Measurements from ENCODE around the gene RSBN1L.

RSBN1L gene

DNA sequence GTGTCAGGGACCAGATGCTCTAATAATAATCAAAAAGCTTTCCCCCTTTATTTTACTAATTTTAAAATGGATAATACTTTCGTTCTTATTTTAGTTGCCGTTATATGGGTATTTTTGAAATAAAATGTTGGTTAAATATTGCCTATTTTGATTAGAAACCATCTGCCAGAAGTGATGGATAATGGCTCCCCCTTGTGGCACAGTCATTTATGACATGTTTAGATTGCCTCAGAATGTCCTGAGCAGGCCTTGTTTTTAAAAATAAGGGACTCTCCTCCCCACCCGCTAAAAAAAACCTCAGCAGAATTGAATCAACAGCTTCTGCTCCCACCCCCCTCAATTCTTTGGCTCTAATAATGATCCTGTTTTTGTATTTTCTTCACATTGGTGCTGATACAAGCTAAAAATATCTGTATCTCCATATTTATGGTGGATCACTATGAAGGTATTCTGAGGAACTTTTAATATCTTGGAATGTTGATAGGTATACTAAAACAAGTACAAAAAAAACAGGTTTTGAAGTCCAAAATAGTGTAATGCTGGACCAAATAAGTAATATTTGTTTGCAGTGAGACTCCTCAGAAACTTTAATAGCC, 63.1 kb downstream of the RSBN1L start:
- no peak overlapping the region for H3K27ac ChIP-seq
- TF ChIP-seq ZFX (IDR thresholded peaks at IDR 0.05) = no peak
- TF ChIP-seq, protein P1, sequence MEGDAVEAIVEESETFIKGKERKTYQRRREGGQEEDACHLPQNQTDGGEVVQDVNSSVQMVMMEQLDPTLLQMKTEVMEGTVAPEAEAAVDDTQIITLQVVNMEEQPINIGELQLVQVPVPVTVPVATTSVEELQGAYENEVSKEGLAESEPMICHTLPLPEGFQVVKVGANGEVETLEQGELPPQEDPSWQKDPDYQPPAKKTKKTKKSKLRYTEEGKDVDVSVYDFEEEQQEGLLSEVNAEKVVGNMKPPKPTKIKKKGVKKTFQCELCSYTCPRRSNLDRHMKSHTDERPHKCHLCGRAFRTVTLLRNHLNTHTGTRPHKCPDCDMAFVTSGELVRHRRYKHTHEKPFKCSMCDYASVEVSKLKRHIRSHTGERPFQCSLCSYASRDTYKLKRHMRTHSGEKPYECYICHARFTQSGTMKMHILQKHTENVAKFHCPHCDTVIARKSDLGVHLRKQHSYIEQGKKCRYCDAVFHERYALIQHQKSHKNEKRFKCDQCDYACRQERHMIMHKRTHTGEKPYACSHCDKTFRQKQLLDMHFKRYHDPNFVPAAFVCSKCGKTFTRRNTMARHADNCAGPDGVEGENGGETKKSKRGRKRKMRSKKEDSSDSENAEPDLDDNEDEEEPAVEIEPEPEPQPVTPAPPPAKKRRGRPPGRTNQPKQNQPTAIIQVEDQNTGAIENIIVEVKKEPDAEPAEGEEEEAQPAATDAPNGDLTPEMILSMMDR (conservative IDR thresholded peaks at IDR 0.05) = peak; percentile 92

DNA sequence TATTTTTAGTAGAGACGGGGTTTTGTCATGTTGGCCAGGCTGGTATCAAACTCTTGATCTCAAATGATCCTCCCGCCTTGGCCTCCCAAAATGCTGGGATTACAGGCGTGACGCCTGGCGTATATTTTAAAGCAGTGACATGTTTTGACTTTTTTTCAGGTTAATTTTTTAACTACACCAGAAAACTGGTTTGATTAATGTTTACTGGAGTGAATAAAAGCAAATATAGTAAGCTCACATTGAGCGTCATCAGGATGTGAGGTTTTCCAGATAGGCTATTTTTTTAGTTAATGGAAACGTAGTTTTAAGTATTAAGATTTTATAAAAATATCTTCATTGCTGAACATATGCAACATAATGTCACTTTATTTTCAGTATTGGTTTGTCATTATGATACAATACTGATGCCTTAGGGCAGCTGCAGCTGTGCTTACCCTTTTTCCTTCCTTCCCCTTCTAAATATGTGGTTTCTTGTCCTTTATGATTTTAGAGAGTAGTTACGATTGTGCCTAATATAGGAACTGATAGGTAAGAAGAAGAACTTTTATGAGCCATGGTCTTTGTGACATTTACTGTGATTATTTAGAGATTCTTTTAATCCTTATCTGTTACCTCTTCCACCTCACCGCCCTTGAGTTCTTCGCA, 64.7 kb downstream of the RSBN1L start:
- H3K27ac ChIP-seq = no peak overlapping the region
- TF ChIP-seq, protein P1 (conservative IDR thresholded peaks at IDR 0.05) = no peak
- no peak for TF ChIP-seq ZFX (IDR thresholded peaks at IDR 0.05)

DNA sequence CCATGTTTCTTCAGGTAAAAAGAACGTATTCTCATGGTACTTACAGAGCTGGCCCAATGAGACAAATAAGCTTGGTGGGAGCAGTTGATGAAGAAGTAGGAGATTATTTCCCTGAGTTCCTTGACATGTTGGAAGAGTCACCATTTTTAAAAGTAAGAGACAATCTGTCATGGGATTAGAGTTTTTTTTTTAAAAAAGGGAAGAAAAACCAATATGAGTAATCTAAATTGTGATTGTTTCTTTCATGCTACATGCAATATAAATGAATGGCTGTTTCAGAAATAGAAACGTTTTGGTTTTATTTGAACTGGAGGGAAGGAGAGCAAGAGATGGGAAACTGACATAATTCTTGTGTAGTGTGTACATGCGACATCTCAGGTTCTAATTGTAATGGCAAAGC, 69.2 kb downstream of the RSBN1L start:
- H3K27ac ChIP-seq = no peak overlapping the region
- TF ChIP-seq, protein P1 (conservative IDR thresholded peaks at IDR 0.05) = no peak
- TF ChIP-seq ZFX (IDR thresholded peaks at IDR 0.05) = no peak

DNA sequence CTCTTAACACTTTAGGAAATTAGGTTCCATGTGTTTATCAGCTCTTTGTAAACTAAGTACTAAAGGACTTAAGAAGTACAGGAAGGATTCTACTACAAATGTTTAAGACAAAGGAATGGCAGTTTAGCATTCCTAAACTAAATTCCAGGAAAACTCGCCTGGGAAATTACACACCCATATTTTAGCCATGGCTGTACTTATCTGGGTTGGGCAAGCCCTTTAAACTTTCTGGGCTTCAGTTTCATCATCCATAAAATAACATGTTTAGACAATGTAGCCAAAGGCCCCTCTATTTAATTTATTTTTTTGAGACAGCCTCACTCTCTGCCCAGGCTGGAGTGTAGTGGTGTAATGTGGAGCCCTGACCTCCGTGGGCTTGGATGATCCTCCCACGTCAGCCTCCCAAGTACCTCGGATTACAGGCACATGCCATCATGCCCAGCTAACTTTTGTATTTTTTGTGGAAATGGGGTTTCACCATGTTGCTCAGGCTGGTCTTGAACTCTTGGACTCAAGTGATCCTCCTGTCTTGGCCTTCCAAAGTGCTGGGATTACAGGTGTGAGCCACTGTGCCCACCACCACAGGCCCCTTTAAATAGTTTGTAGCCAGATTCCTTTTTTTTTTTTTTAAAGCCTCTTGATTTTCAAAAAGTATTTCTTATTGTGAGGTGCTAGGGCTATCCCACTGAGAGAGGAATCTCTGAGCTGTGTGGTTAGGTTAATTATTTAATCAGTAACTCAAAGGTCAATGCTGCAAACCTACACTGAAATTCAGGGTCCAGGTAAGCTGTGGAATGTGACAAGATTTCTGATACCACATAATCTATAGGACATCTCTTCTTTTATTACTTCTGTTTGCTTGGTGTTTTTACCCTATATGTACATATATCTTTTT, 69.9 kb downstream of the RSBN1L start:
- TF ChIP-seq, protein P1 (conservative IDR thresholded peaks at IDR 0.05) = no peak
- no peak for TF ChIP-seq ZFX (IDR thresholded peaks at IDR 0.05)
- H3K27ac ChIP-seq = no peak overlapping the region

DNA sequence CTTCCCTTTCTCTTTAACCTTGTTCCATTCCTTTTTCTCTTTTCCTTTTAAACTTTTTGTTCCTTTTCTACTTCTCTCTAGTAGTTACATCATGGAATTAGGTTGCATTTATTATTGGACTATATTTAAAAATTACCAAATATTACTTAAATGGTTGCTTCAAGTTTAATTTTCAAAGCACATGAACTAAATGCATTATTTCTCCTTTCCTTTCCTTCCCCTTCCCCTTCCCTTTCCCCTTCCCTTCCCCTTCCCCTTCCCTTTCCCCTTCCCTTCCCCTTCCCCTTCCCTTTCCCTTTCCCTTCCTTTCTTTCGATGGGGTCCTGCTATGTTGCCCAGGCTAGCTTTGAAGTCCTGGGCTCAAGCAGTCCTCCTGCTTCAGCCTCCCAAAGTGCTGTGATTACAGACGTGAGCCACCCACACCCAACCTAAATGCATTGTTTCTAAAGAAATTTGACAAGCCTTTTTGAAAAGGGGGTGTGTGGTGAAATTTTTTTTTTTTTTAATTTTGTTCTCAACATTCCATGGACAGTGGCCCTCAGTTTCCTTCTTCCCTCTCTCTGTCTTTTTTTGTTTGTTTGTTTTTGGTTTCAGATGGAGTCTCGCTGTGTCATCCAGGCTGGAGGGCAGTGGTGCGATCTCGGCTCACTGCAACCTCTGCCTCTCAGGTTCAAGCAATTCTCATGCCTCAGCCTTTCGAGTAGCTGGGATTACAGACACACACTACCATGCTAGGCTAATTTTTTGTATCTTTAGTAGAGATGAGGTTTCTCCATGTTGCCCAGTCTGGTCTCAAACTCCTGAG, 70.7 kb downstream of the RSBN1L start:
- TF ChIP-seq, protein P1 (conservative IDR thresholded peaks at IDR 0.05) = no peak
- TF ChIP-seq ZFX (IDR thresholded peaks at IDR 0.05) = no peak
- H3K27ac ChIP-seq = no peak overlapping the region

DNA sequence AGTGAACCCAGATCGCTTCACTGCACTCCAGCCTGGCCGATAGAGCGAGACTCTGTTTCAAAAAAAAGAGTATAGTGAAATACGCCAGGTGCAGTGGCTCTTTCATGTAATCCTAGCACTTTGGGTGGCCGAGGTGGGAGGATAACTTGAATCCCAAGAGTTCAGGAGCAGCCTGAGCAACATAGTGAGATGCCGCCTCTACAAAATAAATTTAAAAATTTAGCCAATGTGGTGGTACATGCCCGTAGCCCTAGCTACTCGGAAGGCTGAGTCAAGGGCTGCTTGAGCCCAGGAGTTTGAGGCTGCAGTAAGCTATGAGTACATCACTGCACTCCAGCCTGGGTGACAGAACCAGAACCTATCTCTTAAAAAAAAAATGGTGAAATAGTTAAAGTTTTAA, 74.1 kb downstream of the RSBN1L start:
- H3K27ac ChIP-seq = no peak overlapping the region
- TF ChIP-seq, protein P1 (conservative IDR thresholded peaks at IDR 0.05) = no peak
- no peak for TF ChIP-seq ZFX (IDR thresholded peaks at IDR 0.05)
